Stomach (tissue), 4 donors: ENCODE data around the gene POC1A.

Source experiments
- CTCF ChIP-seq, 7 experiments: fragments of 450-650 bp in 4 of 7; fragments of 200-600 bp in 3 of 7; sonication (generic) in 3 of 7; IDR thresholded peaks; one replicate each; pipeline ENCODE4 v1.5.1; 2016 to 2019; ENCODE audit warnings: antibody characterized with exemption in 7 of 7, control low read depth in 2 of 7, mild to moderate bottlenecking in 1 of 7
- POLR2AphosphoS5 ChIP-seq, 3 donors: sonication (generic); formaldehyde crosslinking; IDR thresholded peaks; one replicate each; pipeline ENCODE4 v1.6.1; 2016; ENCODE audit warnings: antibody characterized with exemption in 3 of 3

- no peak for TF ChIP-seq POLR2AphosphoS5 (IDR thresholded peaks at IDR 0.05)
- no peak for TF ChIP-seq CTCF (IDR thresholded peaks at IDR 0.05)
Observed at GRCh38 chr3:52092271-52092660, 62.0 kb downstream of the POC1A start.
